ENCODE measurements around the gene F2RL3. TPM values are rescaled to one million over a fixed set of nuclear protein-coding genes. Genes with fewer than 3 reads are reported as not detected.

Gene F2RL3
- total RNA-seq, 4 donors from 2014 or later = 2.2 to 9.4 (median 6.3) TPM

Other genes starting within 250 kb of the F2RL3 start
- 10 to 100 TPM; 36.4 to 60.5 (median 49.8) TPM for gene SMIM7, start 228.9 kb upstream of the F2RL3 start, total RNA-seq
- 100 to 1,000 TPM; 101 to 256 (median 182) TPM for gene TMEM38A, start 227.9 kb upstream of the F2RL3 start, total RNA-seq
- under 1 TPM in 3 of 4 donors, not detected in 1; 0.03 to 0.24 (median 0.10) TPM for gene NWD1, start 169.2 kb upstream of the F2RL3 start, total RNA-seq
- gene SIN3B, start 59.6 kb upstream of the F2RL3 start, total RNA-seq = 10 to 100 TPM; 11.6 to 15.2 (median 14.3) TPM
- 10 to 100 TPM in 1 of 4 donors, 1 to 10 TPM in 3; 6.0 to 15.6 (median 7.6) TPM for gene CPAMD8, start 137.8 kb downstream of the F2RL3 start, total RNA-seq
- 1 to 10 TPM in 3 of 4 donors, under 1 TPM in 1; 0.97 to 4.5 (median 3.3) TPM for gene HAUS8, start 186.5 kb downstream of the F2RL3 start, total RNA-seq
- 10 to 100 TPM; 20.0 to 22.1 (median 20.7) TPM for gene MYO9B, start 186.8 kb downstream of the F2RL3 start, total RNA-seq